GM19452 (cell line): ENCODE results near the gene OR51L1.

Experiments
- ATAC-seq: cut with Tn5 transposase; IDR thresholded peaks from one replicate; pipeline ENCODE4 v1.9.1; 2021; ENCODE audit not compliant: unreplicated experiment

Gene OR51L1

GRCh38 chr11:5046226-5046625 is 51.6 kb downstream of the OR51L1 start, which contains the start of gene OR52J3:
TSS of gene OR52J3 (plus strand) at chr11:5046526. CDS start at chr11:5046526, 0 bp downstream.
- ATAC-seq, result no peak

GRCh38 chr11:5046754-5047330 is 52.2 kb downstream of the OR51L1 start:
- no peak for ATAC-seq
